K562 (cell line): ENCODE measurements around the gene NLGN4Y. TPM values are rescaled to one million over a fixed set of nuclear protein-coding genes. Genes with fewer than 3 reads are reported as not detected.

Source experiments
- ATAC-seq: fragments of 200-7000 bp; cut with Tn5 transposase; 3 replicates; pipeline ENCODE4 v1.9.1; 2020; ENCODE audit warnings: moderate library complexity
- BruUV-seq: library from RNA; stranded (reverse); fragments of 400-500 nt; replicated peaks from 2 replicates; lab custom pipeline; 2021; lab: Mats Ljungman, UMichigan
- CTCF ChIA-PET: fragments of 300-600 bp; formaldehyde crosslinking; extraction: SDS; loops from one replicate; lab custom pipeline; 2021; ENCODE audit warnings: low intra/inter-chr PET ratio; lab: Yijun Ruan, JAX
- POLR2A ChIA-PET: fragments of 300-600, 350-650 bp; sonication (Branson Sonifier 250); formaldehyde crosslinking; extraction: SDS; loops from one replicate; lab custom pipeline; 2021; ENCODE audit warnings: antibody characterized with exemption, inconsistent platforms; lab: Yijun Ruan, JAX
- DNase-seq, 4 experiments: peaks; one replicate each; pipeline versions ENCODE4 v3.0.0 to v3.0.0-alpha.2; 2011 to 2018; ENCODE audit warnings: low spot score in 3 of 4, mixed read lengths in 3 of 4; ENCODE audit errors: extremely low read depth in 1 of 4
- FAIRE-seq: peaks from 2 replicates; lab custom pipeline; 2011; peaks lifted over from hg19 to GRCh38; lab: Jason Lieb, UNC
- H2AFZ ChIP-seq: 2 replicates; pipeline ENCODE4 v1.6.0; 2011; ENCODE audit warnings: low read depth, low read length, control low read depth, inconsistent platforms
- H3K27ac ChIP-seq: fragments of 200-600 bp; 3 replicates; pipeline ENCODE4 v1.8.0; 2011; ENCODE audit warnings: low read depth, mild to moderate bottlenecking, control low read depth, inconsistent platforms, low read length, moderate library complexity, mixed read lengths; ENCODE audit errors: extremely low read depth
- H3K27me3 ChIP-seq, 2 experiments: fragments of 300-600 bp in 1 of 2; 2 replicates in 1 of 2; 3 replicates in 1 of 2; pipeline versions ENCODE4 v1.6.0 to v1.8.0; 2011; ENCODE audit warnings: inconsistent platforms in 2 of 2, low read length in 2 of 2, mild to moderate bottlenecking in 1 of 2, mixed read lengths in 1 of 2, moderate library complexity in 1 of 2; ENCODE audit not compliant: control insufficient read depth in 2 of 2, insufficient read depth in 2 of 2
- H3K36me3 ChIP-seq: fragments of 300-600 bp; 3 replicates; pipeline ENCODE4 v1.8.0; 2011; ENCODE audit warnings: mild to moderate bottlenecking, low read length, inconsistent platforms; ENCODE audit not compliant: control insufficient read depth, insufficient read depth
- H3K4me1 ChIP-seq, 2 experiments: fragments of 200-600 bp in 1 of 2; replicated peaks in 1 of 2; 2 replicates in 1 of 2; 3 replicates in 1 of 2; pipeline versions ENCODE4 v1.5.1 to v1.8.0; 2011; ENCODE audit warnings: inconsistent platforms in 2 of 2, low read length in 2 of 2, mild to moderate bottlenecking in 1 of 2, mixed read lengths in 1 of 2, moderate library complexity in 1 of 2; ENCODE audit not compliant: control insufficient read depth in 2 of 2, insufficient read depth in 2 of 2
- H3K4me2 ChIP-seq: 2 replicates; pipeline ENCODE4 v1.6.1; 2011; ENCODE audit warnings: low read length, control low read depth, inconsistent platforms, mixed read lengths; ENCODE audit not compliant: insufficient read depth
- H3K4me3 ChIP-seq: fragments of 200-600 bp; sonication (generic), shearing (Covaris generic); 2 replicates; pipeline ENCODE4 v1.5.1; 2016; ENCODE audit warnings: control low read depth, inconsistent platforms
- H3K79me2 ChIP-seq: fragments of 200-600 bp; 3 replicates; pipeline ENCODE4 v1.8.0; 2011; ENCODE audit warnings: low read length, inconsistent platforms; ENCODE audit not compliant: control insufficient read depth, insufficient read depth
- H3K9ac ChIP-seq, 2 experiments: 2 replicates each; pipeline versions ENCODE4 v1.6.0 to v1.6.1; 2011; ENCODE audit warnings: low read depth in 2 of 2, low read length in 2 of 2, control low read depth in 1 of 2, inconsistent platforms in 1 of 2, mild to moderate bottlenecking in 1 of 2, mixed read lengths in 1 of 2; ENCODE audit not compliant: insufficient read depth in 1 of 2
- H3K9me1 ChIP-seq: one replicate; pipeline ENCODE4 v1.6.0; 2011; ENCODE audit warnings: inconsistent platforms, mild to moderate bottlenecking, low read length, moderate library complexity; ENCODE audit not compliant: control insufficient read depth, insufficient read depth
- H3K9me3 ChIP-seq: replicated peaks from 2 replicates; pipeline ENCODE4 v1.5.1; 2011; ENCODE audit warnings: low read depth, low read length, inconsistent platforms; ENCODE audit not compliant: control insufficient read depth, insufficient read depth
- H4K20me1 ChIP-seq: replicated peaks from 2 replicates; pipeline ENCODE4 v1.6.1; 2011; ENCODE audit warnings: low read length, inconsistent platforms, mixed read lengths; ENCODE audit not compliant: control insufficient read depth, insufficient read depth
- DMBX1 ChIP-seq: fragments of 250-450 bp; sonication (Bioruptor Pico); IDR thresholded peaks from 2 replicates; pipeline ENCODE4 v1.8.0; 2022; ENCODE audit warnings: inconsistent platforms, mild to moderate bottlenecking, moderate library complexity, borderline replicate concordance
- HOXB6 ChIP-seq: fragments of 250-450 bp; sonication (Bioruptor Pico); IDR thresholded peaks from 2 replicates; pipeline ENCODE4 v1.5.1; 2022; ENCODE audit warnings: mild to moderate bottlenecking, borderline replicate concordance
- ZNF124 ChIP-seq: sonication (generic); formaldehyde crosslinking; IDR thresholded peaks from 2 replicates; pipeline ENCODE4 v1.8.1; 2022; ENCODE audit warnings: missing genetic modification reagents
- WGBS: fragments of 100-300 bp; shearing (Covaris generic); methylation state at CpG from one replicate; pipeline ENCODE4 v1.1.6; 2016; ENCODE audit warnings: low coverage, mixed read lengths; ENCODE audit not compliant: insufficient coverage; ENCODE audit errors: missing lambda C conversion rate; 5-methylcytosine and 5-hydroxymethylcytosine counted together
- in situ Hi-C: fragments of 300-500 bp; cut with MboI; formaldehyde crosslinking; loops from 4 replicates; pipeline ENCODE4 v1.15.0; 2018; ENCODE audit warnings: inconsistent platforms, mixed read lengths
- intact Hi-C: fragments of 100-400 bp; cut with micrococcal nuclease; formaldehyde crosslinking; loops from 2 replicates; pipeline ENCODE4 v1.14.2; 2022
- polyA plus RNA-seq, 8 experiments: library from polyadenylated mRNA; depleted of rRNA in 4 of 8; stranded (reverse) in 5 of 8; unstranded in 3 of 8; fragments of >200 nt; fragmentation: Nextera tagmentation in 2 of 8; fragmentation: Illumina TruSeq in 1 of 8; extraction: Ambion mirVana in 2 of 8; extraction: Trizol in 1 of 8; gene quantifications; 2 replicates each; pipeline versions ENCODE4 v1.2.1 to v1.2.3, GENCODE V29; 2011 to 2014; ENCODE audit warnings: inconsistent platforms in 1 of 8, missing spikeins in 1 of 8
- total RNA-seq, 7 experiments: library from RNA; depleted of rRNA in 6 of 7; stranded (reverse); fragments of >200 nt in 6 of 7; fragmentation: Illumina TruSeq in 2 of 7; extraction: Trizol in 2 of 7; gene quantifications; 2 replicates each; pipeline versions ENCODE4 v1.2.1 to v1.2.3, GENCODE V29; 2011 to 2021; ENCODE audit warnings: low replicate concordance in 1 of 7
- TF ChIP-seq, protein P1 (sequence below): fragments of 450-650 bp; formaldehyde crosslinking; IDR thresholded peaks from 2 replicates; pipeline ENCODE4 v1.4.0; 2020; ENCODE audit warnings: mild to moderate bottlenecking, moderate library complexity
- TF ChIP-seq, protein P2 (sequence below): fragments of 250-450 bp; sonication (Bioruptor Pico); IDR thresholded peaks from 2 replicates; pipeline ENCODE4 v1.4.0; 2020; ENCODE audit warnings: mild to moderate bottlenecking

The NLGN4Y gene
- total and polyA plus RNA-seq, 9 of the 15 experiments (the other 6 are each of a cell fraction or from before 2014, with no cell fraction given): not detected

GRCh38 chrY:14644157-14644952 lies 120.0 kb downstream of the NLGN4Y start (continued):
- TF ChIP-seq, protein P1, sequence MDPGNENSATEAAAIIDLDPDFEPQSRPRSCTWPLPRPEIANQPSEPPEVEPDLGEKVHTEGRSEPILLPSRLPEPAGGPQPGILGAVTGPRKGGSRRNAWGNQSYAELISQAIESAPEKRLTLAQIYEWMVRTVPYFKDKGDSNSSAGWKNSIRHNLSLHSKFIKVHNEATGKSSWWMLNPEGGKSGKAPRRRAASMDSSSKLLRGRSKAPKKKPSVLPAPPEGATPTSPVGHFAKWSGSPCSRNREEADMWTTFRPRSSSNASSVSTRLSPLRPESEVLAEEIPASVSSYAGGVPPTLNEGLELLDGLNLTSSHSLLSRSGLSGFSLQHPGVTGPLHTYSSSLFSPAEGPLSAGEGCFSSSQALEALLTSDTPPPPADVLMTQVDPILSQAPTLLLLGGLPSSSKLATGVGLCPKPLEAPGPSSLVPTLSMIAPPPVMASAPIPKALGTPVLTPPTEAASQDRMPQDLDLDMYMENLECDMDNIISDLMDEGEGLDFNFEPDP (CRISPR knock-in tag): no peak
- TF ChIP-seq ZNF124 (CRISPR knock-in tag): no peak
- TF ChIP-seq, protein P2, sequence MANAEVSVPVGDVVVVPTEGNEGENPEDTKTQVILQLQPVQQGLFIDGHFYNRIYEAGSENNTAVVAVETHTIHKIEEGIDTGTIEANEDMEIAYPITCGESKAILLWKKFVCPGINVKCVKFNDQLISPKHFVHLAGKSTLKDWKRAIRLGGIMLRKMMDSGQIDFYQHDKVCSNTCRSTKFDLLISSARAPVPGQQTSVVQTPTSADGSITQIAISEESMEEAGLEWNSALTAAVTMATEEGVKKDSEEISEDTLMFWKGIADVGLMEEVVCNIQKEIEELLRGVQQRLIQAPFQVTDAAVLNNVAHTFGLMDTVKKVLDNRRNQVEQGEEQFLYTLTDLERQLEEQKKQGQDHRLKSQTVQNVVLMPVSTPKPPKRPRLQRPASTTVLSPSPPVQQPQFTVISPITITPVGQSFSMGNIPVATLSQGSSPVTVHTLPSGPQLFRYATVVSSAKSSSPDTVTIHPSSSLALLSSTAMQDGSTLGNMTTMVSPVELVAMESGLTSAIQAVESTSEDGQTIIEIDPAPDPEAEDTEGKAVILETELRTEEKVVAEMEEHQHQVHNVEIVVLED: no peak

DNA sequence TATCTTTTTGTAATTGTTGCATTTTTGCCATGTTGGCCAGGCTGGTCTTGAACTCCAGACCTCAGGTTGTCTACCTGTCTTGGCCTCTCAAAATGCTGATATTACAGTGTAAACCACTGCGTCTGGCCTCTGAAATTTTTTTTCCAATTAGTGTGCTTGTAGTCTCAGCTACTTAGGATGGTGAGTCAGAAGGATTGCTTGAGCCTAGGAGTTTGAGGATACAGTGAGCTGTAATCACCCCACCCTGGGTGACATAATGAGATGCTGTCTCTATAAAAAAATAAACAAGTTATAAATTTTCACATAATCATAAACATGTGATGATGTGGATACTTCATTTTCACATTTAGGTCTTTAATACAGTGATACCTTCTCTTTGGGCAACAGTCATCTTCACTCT lies 154.9 kb downstream of the NLGN4Y start:
- BruUV-seq: no TSS peak
- H3K4me3 ChIP-seq: no peak overlapping the region
- no peaks in the 10 kb centered on the region for H3K9me1 ChIP-seq
- FAIRE-seq (no peak), ATAC-seq (no peak), DNase-seq (no peak)
- no peaks in the 10 kb centered on the region for H3K36me3 ChIP-seq
- WGBS: no CpG with 5 or more reads among the region's 1 CpG
- POLR2A ChIA-PET: no interaction called here
- no peak overlapping the region for H2AFZ ChIP-seq
- no peaks in the 10 kb centered on the region for H3K9me3 ChIP-seq
- CTCF ChIA-PET: no interaction called here
- no peaks in the 10 kb centered on the region for H3K27me3 ChIP-seq
- no peak overlapping the region for H3K9ac ChIP-seq
- in situ Hi-C loops: no loop called here
- no peak overlapping the region for H3K27ac ChIP-seq
- H3K4me1 ChIP-seq: no peaks in the 10 kb centered on the region
- no peak overlapping the region for H3K4me2 ChIP-seq
- H3K79me2 ChIP-seq: no peaks in the 10 kb centered on the region
- no peak for TF ChIP-seq HOXB6
- TF ChIP-seq DMBX1 (CRISPR knock-in tag): no peak
- TF ChIP-seq, all 486 proteins: peak for 0
- intact Hi-C loops: no loop called here
- no peaks in the 10 kb centered on the region for H4K20me1 ChIP-seq
